ENCODE measurements around the gene EFCAB7.

Gene EFCAB7

DNA sequence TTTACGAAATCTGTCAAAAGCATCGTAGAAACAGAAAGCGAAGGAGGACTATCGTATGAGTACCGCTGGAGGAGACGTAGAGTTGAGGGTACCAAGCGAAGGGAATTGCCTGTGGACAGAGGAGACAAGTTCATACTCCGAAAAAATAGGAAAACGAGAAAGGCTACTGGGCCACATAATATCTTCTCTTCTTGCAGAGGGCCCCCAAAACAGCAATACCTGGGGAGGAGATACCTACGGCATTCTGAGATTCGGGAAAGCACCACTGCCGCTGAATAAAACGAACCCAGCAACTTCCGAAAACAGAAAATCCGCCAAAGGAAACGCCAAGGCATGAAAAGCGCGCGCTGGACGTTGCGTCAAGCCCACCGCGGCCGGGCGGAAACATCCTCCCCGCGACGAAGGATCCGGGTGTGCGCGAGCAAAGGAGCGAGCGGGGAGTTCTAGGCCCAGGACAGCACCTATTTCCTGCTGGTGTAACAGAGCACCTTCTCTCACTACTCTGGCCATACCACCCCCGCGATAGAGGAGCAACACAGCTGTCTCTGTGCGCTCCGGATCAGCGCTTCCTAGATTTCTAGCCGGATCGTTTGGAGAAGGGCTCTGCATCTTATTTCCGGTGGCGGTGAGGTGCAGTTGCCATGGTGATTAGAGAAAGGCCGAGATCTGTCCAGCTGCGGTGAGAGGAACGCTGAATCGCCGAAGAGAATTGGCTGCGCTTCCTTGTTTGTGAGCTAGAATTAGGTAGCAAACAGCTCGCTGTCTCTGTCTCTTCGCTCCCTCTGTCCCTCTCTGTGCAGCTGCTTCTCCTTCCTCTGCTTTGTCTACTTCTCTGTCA lies at the start of gene EFCAB7, which contains the start of gene ITGB3BP (continued):
- peak; percentile 97 for TF ChIP-seq ZNF174 (tag by site-specific recombination; IDR thresholded peaks at IDR 0.05)
- TF ChIP-seq, protein P1, sequence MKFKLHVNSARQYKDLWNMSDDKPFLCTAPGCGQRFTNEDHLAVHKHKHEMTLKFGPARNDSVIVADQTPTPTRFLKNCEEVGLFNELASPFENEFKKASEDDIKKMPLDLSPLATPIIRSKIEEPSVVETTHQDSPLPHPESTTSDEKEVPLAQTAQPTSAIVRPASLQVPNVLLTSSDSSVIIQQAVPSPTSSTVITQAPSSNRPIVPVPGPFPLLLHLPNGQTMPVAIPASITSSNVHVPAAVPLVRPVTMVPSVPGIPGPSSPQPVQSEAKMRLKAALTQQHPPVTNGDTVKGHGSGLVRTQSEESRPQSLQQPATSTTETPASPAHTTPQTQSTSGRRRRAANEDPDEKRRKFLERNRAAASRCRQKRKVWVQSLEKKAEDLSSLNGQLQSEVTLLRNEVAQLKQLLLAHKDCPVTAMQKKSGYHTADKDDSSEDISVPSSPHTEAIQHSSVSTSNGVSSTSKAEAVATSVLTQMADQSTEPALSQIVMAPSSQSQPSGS (tag by site-specific recombination; IDR thresholded peaks at IDR 0.05; ENCODE audit: low read depth), result peak; percentile 27; the same call in 1 of the 2 replicates
- peak; percentile 96 for TF ChIP-seq ZBTB7A (tag by site-specific recombination; IDR thresholded peaks at IDR 0.05; ENCODE audit: low read depth)
- TF ChIP-seq ZNF19 (tag by site-specific recombination; IDR thresholded peaks at IDR 0.05; ENCODE audit: low read depth), result peak; percentile 79
- no peak; the same call in 1 of the 2 replicates for TF ChIP-seq ZNF433 (tag by site-specific recombination; IDR thresholded peaks at IDR 0.05; ENCODE audit: low read depth)
- TF ChIP-seq ZNF585B (tag by site-specific recombination; IDR thresholded peaks at IDR 0.05), result no peak
- peak; percentile 98 for TF ChIP-seq FEZF1 (tag by site-specific recombination; IDR thresholded peaks at IDR 0.05)
- TF ChIP-seq ZNF837 (tag by site-specific recombination; IDR thresholded peaks at IDR 0.05), result peak; percentile 70; the same call in 1 of the 2 replicates
- peak; percentile 94 for TF ChIP-seq ZNF629 (tag by site-specific recombination; IDR thresholded peaks at IDR 0.05)
- TF ChIP-seq ZFHX2 (tag by site-specific recombination; conservative IDR thresholded peaks at IDR 0.05), result peak; percentile 91
- no peak for TF ChIP-seq ZNF621 (tag by site-specific recombination; IDR thresholded peaks at IDR 0.05)
- peak; percentile 60; the same call in 1 of the 2 replicates for TF ChIP-seq ZNF133 (tag by site-specific recombination; IDR thresholded peaks at IDR 0.05)
- TF ChIP-seq ZNF112 (tag by site-specific recombination; IDR thresholded peaks at IDR 0.05), result no peak
- peak; percentile 88; the same call in 1 of the 2 replicates for TF ChIP-seq ZNF777 (tag by site-specific recombination; IDR thresholded peaks at IDR 0.05; ENCODE audit: borderline replicate concordance)
- TF ChIP-seq ZNF701 (tag by site-specific recombination; IDR thresholded peaks at IDR 0.05), result peak; percentile 91
- peak; percentile 83 for TF ChIP-seq GLIS2 (tag by site-specific recombination; IDR thresholded peaks at IDR 0.05)
- peak; percentile 91 for TF ChIP-seq YY1 (tag by site-specific recombination; IDR thresholded peaks at IDR 0.05)
- TF ChIP-seq ZNF175 (tag by site-specific recombination; IDR thresholded peaks at IDR 0.05), result no peak
- TF ChIP-seq, protein P2, sequence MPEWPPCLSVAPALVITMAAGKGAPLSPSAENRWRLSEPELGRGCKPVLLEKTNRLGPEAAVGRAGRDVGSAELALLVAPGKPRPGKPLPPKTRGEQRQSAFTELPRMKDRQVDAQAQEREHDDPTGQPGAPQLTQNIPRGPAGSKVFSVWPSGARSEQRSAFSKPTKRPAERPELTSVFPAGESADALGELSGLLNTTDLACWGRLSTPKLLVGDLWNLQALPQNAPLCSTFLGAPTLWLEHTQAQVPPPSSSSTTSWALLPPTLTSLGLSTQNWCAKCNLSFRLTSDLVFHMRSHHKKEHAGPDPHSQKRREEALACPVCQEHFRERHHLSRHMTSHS (tag by site-specific recombination; IDR thresholded peaks at IDR 0.05), result no peak; the same call in 1 of the 2 replicates
- no peak for TF ChIP-seq ZNF544 (tag by site-specific recombination; IDR thresholded peaks at IDR 0.05)
- TF ChIP-seq ZIC2 (tag by site-specific recombination; IDR thresholded peaks at IDR 0.05), result peak; percentile 61
- TF ChIP-seq ZNF354C (tag by site-specific recombination; IDR thresholded peaks at IDR 0.05; ENCODE audit: borderline replicate concordance, low read depth), result 0 out of 2 replicates have a peak, but pooled peaks have one; percentile 57
- no peak for TF ChIP-seq MEIS1 (CRISPR knock-in tag; IDR thresholded peaks at IDR 0.05; ENCODE audit: borderline replicate concordance)
- peak; percentile 57; the same call in 1 of the 2 replicates for TF ChIP-seq ZNF16 (tag by site-specific recombination; IDR thresholded peaks at IDR 0.05; ENCODE audit: low read depth)
- TF ChIP-seq ZNF768 (tag by site-specific recombination; IDR thresholded peaks at IDR 0.05), result peak; percentile 100
- TF ChIP-seq, protein P3, sequence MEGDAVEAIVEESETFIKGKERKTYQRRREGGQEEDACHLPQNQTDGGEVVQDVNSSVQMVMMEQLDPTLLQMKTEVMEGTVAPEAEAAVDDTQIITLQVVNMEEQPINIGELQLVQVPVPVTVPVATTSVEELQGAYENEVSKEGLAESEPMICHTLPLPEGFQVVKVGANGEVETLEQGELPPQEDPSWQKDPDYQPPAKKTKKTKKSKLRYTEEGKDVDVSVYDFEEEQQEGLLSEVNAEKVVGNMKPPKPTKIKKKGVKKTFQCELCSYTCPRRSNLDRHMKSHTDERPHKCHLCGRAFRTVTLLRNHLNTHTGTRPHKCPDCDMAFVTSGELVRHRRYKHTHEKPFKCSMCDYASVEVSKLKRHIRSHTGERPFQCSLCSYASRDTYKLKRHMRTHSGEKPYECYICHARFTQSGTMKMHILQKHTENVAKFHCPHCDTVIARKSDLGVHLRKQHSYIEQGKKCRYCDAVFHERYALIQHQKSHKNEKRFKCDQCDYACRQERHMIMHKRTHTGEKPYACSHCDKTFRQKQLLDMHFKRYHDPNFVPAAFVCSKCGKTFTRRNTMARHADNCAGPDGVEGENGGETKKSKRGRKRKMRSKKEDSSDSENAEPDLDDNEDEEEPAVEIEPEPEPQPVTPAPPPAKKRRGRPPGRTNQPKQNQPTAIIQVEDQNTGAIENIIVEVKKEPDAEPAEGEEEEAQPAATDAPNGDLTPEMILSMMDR (tag by site-specific recombination; IDR thresholded peaks at IDR 0.05), result peak; percentile 50; the same call in 1 of the 2 replicates
- TF ChIP-seq RBAK (tag by site-specific recombination; IDR thresholded peaks at IDR 0.05), result peak; percentile 70
- TF ChIP-seq ZNF350 (tag by site-specific recombination; IDR thresholded peaks at IDR 0.05), result no peak
- TF ChIP-seq SP2 (tag by site-specific recombination; IDR thresholded peaks at IDR 0.05), result peak; percentile 77
- TF ChIP-seq, protein P4, sequence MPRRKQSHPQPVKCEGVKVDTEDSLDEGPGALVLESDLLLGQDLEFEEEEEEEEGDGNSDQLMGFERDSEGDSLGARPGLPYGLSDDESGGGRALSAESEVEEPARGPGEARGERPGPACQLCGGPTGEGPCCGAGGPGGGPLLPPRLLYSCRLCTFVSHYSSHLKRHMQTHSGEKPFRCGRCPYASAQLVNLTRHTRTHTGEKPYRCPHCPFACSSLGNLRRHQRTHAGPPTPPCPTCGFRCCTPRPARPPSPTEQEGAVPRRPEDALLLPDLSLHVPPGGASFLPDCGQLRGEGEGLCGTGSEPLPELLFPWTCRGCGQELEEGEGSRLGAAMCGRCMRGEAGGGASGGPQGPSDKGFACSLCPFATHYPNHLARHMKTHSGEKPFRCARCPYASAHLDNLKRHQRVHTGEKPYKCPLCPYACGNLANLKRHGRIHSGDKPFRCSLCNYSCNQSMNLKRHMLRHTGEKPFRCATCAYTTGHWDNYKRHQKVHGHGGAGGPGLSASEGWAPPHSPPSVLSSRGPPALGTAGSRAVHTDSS (tag by site-specific recombination; IDR thresholded peaks at IDR 0.05), result peak; percentile 57; the same call in 1 of the 2 replicates
- TF ChIP-seq, protein P5, sequence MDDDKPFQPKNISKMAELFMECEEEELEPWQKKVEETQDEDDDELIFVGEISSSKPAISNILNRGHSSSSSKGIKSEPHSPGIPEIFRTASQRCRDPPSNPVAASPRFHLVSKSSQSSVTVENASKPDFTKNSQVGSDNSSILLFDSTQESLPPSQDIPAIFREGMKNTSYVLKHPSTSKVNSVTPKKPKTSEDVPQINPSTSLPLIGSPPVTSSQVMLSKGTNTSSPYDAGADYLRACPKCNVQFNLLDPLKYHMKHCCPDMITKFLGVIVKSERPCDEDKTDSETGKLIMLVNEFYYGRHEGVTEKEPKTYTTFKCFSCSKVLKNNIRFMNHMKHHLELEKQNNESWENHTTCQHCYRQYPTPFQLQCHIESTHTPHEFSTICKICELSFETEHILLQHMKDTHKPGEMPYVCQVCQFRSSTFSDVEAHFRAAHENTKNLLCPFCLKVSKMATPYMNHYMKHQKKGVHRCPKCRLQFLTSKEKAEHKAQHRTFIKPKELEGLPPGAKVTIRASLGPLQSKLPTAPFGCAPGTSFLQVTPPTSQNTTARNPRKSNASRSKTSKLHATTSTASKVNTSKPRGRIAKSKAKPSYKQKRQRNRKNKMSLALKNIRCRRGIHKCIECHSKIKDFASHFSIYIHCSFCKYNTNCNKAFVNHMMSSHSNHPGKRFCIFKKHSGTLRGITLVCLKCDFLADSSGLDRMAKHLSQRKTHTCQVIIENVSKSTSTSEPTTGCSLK (tag by site-specific recombination; IDR thresholded peaks at IDR 0.05), result no peak
